ENCODE results near the gene STXBP6.

Gene STXBP6

DNA sequence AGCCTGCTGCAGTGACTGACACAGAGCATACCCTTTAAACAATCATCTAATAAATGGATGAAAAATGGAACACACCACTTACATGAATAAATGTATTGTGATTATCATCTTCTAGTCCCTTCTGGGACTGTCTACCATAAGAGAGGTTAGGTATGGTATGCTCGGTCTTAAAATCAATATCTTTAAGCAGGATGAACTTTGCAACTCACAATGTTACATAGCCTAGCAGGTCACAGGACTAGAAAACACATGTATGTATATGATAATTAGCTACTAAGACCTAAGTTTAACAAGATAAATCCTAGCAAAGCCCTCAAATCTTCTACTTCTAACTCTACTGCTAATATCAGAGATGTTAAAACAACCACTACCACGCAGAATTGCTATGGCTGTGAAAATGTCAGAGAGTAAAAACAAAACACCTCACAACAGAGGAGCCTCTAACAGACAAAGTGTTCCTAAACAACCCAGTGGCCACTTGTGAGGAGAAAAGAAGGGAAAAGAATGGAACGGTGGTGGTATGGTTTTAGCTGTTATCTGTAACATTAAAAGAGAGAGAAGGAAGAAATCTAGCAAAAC lies 139.4 kb downstream of the STXBP6 start:
- no peak for DNase-seq

DNA sequence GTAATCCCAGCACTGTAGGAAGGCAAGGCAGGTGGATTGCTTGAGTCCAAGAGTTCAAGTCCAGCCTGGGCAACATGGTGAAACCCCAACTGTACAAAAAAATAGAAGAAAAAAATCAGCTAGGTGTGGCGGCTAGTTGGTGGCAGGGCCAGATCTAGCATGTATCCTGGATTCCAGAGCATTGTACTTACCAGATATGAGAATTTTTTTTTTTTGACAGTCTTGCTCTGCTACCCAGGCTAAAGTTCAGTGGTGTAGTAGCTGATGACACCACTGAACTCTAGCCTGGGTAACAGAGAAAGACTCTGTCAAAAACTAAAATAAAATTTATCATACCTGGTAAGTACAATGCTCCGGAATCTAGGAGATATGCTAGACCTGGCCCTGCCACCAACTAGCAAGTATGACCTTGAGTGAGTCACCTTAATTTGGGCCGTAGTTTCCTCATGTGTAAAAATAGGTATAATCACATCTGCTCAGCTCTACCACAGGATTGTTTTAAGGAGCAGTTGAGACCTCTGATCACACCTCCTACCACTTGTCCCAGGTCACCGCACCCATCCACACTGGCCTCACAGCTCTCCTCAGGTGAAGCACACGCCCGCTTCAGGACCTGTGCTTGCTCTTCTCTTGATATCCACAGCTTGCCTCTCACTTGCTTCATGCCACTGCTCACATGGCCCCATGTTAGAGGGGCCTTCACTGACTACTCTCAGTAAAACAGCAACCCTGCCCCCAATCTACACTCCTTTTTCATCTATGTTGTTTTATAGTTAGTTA lies 140.2 kb downstream of the STXBP6 start:
- DNase-seq: no peak

DNA sequence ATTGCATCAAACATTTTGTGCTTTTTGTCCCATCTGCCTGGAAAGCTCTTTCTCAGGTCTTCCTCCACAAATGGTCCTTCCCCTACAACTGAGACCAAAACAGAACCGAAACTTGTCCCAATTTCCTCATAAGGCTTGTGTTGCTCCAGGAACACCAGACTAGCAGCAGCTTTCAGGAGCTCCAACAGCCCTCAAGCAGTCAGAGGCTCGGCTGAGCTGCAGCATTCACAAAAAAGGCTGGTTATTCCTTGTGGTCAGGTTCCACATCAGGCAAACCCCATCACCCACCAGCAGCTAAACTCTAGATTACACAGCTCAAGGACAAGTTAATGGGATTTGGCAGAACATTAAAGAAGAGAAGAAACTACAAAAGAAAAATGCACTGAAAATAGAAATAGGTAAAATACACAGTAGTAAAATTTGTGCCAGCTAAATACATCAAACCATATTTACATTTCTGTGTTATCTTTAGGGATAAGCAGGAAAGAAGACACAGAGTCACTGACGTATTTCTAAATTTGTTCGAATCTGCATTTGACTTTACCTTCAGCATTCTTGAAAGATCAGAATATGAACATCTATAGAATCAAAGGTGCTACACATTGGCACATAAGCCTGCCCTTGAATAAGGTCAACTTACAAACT lies 141.2 kb downstream of the STXBP6 start:
- no peak for DNase-seq

DNA sequence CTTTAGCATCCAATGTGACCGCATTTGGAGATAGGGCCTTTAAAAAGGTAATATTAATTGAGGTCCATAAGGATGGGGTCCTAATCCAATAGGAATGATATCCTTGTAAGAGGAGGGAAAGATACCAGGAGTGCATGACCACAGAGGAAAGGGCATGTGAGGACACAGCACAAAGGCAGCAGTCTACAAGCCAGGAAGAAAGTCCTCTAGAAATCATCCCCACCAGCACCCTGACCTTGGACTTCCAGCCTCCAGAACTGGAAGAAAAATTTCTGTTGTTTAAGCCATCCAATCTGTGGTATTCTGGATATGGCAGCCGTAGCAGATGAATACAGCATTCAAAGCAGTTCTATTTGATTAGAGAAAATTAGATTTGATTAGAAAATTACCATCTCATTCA lies 145.4 kb downstream of the STXBP6 start:
- no peak for DNase-seq

DNA sequence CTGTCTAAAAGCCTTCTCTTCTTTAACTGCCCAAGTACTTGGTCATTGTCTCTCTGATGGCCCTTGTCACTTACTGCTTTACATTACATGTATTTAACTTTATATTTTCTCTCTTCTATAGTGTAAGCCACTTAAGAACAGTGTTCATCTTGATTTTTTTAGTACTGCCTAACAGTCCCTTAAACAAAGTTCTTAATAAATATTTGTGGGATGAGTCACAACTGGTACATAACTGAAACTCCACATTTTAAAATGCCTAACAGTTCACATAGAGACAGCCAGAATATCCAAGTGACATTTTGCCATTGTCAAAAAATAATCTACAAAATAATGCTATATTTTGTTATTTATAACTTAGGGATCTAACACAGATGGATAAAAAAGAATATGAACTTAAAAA lies 146.6 kb downstream of the STXBP6 start:
- DNase-seq: no peak

DNA sequence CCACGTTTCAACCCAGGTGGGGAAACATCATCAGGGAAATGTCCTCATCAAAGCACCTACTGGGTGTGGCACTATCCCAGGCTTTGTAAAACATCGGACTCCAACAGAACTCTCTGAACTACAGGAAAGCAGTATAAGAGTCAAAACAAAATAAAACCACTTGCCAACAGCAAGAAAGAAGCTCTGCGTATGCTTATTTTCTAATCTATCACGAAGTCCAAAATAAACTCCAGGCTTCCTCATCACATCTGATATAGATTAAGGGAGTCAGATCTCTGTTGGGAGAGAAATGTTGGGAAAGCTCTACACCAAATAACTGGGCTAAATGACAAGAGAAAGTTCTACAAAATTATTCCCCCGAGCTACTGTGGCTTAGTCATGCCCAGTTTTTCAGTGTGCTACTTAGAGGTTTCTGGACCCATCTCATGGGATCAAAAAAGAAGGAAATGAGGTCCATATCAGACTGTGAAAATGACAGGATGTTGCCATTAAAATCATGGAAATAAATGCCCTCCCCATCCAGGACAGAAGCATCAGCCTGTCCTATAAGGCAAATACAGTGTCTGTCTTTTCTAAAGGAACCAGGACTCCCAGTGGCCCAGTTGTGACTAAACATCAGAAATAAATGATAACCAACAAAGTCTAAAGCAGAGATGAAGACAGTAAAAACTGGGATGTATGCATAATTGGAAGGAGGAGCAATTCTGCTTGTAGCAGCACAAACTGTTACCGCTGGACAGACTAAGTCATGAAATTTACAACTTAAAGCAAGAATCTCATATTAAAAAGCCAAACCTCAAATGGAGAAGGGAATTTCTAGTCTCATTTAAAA lies 149.5 kb downstream of the STXBP6 start:
- DNase-seq: no peak

DNA sequence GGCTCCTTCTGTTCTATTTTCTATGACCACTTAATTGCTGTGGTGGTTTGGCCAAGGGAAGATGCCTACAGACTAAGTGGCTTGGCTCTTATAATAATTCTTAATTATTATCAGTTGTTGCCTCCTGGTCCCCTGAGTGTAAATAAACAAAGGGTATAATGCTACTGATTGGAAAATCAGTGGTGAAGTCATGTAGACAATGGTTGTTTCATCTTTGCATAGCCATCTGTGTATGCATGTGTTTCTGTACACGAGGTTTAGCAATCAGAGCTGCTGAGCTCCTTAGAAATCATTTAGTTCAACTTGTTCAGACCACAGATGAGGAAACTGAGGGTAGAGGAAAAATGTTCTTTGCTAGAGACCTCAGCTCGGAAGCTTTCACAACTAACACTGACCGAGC lies 152.2 kb downstream of the STXBP6 start:
- no peak for DNase-seq

DNA sequence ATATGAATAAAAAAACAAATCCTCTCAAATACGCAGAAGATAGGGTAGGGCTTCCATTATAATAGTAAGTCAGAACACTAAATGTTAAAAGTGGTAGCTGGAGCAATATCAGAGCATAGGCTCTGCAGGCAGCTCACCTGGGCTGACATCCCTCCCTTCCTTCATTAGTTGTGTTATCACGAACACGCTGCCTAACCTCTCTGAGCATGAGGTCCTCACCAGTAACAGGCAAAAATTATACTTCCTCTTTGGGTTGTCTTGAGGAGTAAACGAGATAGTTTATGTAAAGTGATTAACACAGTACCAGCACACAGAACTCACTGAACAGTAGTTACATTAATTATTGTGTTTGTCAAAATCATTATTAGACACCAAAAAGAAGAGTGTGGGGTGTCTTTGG lies 154.3 kb downstream of the STXBP6 start:
- DNase-seq: no peak

DNA sequence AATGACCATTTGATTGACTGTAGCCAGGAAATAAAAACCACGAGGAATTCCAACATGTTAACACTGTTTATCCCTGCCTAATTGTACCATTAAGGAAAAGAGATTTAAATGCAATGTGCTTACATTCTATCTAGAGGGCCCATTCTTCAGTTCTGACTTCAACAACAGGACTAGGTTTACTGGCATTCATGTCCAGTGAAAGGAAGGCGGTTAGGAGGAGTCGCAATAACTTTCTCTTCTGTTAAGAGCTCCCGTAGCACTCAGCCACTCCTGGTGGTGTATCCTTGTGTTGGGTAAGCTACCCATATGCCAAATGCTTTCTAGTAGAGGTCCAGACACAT lies 154.7 kb downstream of the STXBP6 start:
- DNase-seq: no peak

DNA sequence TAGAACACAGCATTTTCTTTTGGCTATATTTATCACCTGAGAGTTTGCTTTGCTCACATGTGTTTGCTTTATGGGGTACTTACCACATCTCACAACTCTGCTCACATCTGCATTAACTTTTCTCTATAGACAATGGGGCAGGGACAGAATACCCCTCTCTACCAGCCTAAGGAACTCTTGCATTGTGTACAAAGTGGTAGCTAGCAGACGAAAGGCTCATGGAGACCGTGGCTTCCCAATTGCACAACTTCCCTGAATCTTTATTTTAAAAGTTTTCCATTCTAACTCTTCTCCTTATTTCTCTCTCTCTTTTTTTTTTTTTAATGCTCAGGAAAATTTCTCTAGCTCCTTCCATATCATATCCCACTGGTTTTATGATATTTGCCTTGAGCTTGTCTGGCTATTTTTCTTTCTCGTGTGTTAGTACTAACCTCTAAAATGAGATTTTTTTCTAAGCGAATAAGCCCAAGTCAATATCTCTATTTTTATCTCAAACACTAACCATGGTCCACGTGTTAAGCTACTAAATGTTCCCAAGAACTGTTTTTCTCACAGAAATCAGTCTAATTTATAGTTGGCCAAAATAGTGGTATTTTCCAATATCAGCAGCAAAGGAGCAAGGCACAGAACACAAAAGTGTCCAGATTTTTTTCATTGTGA lies 155.2 kb downstream of the STXBP6 start:
- DNase-seq: no peak

DNA sequence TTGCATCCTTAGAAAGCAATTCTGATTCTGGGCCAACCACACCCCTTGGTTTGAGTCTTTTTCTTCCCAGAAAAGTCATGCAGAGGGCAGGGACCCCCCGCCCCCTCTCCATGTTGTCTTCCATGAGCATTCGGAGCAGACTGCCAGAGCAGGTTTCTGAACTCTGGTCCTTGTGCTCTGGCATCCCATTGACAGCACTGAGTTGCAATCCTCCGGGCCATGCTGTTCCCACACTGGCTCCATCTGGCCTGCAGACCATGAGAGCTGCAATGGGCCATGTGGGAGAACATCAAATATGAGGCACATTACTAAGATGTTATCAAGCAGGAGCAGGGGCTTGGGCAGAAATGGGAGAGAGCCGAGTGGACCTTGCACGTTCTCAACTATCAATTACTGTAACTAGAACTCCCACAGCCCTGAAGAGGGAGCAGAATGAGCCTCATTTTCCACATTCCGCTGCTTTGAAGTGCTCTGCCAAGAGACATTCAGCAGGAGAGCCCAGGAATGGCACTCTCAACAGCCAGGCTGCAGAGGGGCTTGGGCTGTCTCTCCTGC lies 157.4 kb downstream of the STXBP6 start:
- DNase-seq: no peak

DNA sequence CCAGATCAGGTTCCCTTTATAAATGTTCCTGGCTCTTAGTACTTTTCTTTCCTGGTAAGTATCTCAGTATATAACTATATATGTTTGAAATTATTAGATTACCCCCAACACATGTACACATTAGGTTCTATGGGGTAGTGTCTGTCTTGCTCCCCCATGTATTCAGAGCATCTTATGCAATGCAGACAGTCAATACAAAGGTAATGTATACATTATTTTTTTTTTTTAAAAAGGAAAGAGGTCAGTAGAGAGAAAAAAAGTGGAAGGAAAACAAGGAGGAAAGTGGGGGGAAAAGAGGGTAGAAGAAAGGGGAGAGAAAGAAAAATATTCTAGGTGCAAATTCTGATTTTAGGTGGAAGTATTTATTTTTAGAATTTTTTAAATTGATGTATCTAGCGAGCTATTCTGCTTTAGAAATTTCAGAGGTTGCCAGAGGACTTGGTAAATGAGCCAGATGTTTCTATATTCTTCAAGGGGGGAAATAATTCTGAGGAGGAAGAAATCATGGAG lies 157.9 kb downstream of the STXBP6 start:
- no peak for DNase-seq

DNA sequence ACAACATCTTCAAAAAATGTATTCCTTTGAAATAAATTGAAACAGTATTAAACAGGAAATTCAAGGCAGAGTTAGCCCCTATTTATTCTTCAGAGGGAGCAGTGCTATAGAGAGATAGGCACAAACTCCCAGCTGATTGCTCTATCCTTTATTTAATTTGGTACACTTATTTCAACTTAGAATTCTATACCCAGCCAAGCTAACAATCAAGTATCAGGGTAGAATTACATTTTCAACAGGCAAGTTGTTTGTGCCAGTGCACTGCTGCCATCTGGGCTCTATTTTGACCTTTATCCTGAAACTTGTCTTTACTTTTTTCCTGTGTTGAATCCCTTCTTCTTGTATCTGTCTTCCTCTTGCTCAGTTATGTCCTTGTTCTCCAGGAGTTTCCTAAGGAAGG lies 159.2 kb downstream of the STXBP6 start:
- no peak for DNase-seq

DNA sequence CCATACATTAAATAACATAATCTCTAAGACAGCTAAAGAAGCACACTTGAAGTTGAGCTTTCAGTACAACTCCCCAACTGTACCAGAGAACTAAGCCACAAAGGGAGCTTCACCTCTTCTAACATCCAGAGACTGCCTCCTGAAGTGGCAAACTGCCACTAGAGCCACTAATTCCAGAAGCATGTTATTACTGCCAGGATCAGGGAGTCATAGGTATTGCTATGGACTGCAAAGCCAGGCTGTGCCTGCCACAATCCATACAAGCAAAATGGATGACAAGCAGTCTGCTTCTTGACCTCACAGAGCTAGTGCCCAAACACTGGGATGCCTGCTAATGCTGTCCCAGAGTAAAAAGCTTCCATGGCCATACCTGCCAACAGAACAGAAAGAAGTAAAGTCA lies 160.1 kb downstream of the STXBP6 start:
- DNase-seq: no peak

DNA sequence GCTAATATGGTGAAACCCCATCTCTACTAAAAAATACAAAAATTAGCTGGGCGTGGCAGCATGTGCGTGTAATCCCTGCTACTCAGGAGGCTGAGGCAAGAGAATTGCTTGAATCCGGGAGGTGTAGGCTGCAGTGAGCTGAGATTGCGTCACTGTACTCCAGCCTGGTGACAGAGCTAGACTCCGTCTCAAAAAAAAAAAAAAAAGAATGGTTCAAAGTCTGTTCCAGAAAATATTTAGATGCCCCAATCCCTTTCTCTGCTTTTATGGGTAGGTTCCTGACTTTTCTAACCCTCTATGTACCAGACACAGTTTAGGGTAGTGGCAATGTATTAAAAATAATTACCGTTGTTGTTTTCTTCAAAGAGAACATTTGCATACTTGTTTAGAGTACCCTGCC lies 161.4 kb downstream of the STXBP6 start:
- no peak for DNase-seq

DNA sequence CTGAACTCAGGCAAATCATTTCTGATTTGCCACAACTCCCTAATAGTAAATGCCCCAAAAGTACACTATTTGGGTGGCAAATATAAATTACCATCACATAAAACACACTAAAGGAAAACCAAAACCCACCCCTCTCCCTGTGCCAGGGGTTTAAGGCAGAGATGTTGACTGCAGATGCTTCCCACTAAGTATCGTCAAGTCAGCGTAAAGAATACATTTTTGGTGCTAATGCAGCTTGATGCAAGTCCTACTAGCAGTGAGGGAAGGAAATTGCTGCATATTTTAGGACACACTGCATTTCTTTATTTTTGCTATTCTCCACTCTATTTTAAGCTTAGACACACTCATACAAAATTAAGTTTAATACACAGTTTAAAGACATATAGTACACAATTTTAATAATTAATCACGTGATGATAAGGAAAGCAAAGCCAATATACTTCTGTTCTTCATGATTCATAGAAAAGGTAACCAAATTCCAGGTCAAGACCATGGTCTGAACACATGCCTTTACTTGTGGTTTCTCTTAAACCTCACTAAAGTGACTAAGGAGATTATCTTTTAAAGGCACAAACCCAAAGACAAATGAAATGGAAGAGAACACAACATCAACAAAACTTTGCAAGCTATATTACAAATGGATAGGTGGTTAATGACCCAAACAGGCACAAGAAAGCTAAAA lies 162.2 kb downstream of the STXBP6 start:
- DNase-seq: no peak

DNA sequence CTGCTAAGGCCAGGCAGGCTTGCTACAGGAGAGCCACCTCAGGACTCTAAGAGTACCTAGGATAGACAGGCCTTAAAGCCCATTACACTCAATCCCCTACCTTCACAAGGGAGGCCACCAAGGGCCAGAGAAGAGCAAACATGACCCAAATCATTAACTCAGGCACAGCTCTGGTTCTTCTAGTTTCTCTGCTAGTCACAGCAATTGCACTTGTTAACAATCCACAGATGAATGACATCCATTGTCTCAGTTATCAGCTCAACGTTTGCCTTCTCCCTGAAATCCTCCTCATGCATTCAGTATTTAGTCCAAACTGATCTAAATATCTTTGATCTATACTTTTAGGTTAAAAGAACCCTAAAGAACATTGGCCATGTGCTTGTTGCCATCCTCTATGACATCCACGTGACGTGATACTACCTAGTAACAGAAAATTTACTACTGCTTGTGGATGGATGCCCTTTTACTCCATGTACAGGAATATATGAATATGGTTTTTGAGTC lies 164.5 kb downstream of the STXBP6 start:
- DNase-seq: no peak

DNA sequence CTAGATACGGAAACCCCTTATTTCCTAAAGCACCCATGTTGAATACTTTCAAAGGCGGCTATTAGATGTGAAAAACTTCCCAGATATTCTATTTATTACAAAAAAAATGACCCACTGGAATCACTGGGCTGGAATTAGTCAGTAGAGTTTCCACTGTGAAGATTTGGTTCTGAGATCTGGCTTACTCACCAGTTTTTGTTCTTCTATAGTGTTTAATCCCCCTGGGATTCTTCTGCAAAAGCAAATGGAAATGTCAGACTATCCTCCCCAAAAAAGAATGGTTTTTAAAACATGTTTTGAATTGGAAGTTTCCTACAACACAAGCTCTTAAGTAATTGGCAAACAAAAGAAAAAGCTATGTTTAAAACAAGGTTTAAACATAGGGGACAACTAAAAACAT lies 166.4 kb downstream of the STXBP6 start:
- DNase-seq: no peak

DNA sequence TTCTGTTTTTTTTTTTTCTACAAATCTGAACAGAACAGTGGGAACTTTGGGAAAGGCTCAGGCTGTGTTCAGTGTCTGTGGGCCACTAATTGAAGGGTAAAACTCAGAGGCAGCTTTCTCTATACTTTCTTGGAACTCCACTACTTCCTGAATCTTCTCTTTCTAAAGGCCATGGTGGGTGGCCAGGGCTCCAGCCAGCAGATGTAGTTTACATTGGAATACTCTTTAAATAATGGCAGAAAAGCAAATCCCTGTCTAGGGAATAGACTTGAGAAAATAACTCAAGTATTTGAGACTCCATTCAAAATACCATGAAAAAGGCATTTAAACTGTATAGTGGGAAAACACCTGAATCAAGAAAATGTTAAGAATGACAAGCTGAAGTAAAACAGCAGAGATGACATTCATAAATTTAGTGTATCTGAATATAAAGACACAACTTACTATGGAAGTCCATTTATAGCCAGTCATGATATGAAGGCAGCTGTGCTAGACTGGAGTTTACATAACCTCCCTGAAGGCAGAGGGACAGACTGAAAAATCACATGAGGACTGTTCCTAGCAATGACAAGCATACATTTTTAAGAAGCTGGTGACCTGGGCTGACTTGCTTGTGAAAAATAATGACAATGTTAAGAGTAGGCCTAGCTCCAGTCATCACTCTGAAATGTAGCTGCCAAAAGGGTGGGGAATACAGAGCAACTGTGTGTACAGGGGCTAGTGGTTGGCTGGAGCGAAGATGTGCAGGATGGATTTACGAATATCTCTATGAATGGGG lies 168.6 kb downstream of the STXBP6 start:
- no peak for DNase-seq

DNA sequence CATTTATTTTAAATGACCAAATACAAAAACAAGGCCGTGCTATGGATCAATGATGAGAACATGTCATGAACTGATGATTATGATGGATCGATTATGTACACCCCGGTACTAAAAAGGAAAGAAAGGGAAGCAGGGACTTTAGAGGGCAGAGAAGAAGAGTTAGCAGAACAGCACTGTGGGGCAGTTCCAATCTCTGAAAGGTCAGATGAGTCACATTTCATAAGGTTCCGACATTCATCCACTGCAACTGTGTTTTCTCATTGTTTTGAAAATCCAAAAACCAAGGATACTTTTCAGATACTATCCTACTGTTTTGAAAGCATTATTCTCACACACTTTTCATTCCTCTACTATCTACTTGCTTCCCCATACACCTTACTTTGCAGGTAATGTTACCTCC lies 169.3 kb downstream of the STXBP6 start:
- no peak for DNase-seq

All from activated CD4-positive, CD25-positive, alpha-beta regulatory T cell (primary cell).